ENCODE data around the gene PRKCA.
"Not testable (repeated sequence)": the region's sequence is repeated elsewhere in the genome, so short reads cannot be mapped to it uniquely, and the experiment has no call there.

The PRKCA gene

DNA sequence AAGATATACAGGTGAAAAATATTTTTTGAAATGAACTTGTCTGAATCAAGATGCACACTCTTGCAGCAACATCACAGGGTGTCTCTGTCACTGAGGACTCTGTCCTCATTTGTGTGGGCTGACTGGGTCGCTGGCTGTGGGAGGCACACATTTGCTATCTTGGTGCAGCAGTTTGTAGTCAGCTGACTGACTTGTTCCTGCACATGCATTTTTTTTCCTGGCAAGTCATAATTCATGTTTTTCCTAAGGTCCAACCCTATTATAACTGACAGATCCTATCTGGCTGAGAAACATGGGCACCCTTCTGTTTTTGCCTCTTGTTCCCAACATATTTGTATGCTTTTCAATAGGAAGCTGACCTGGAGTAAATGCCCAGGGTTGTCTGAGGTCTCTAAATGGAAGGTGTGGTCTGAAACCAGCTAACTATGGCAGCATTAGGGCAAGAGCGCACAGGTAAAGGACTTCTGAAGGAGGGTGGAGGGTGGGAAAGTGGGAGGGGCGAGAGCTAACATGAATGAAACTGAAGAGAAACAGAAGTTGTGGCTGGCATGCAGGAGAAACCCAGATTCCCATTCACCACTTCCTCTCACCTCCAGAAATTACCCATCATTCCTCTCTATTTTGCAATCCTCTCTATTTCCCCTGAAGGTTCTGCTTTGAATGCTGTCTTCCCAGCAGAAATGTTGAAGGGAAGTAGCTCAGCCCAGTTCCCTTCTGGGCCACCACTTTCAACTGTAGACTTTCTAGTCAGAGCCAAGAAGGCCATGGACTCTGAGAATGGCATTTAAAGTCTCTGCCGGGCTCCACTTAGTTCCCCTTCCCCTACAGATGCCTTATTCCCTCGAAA lies 166.1 kb downstream of the PRKCA start:
- DNase-seq: no peak

DNA sequence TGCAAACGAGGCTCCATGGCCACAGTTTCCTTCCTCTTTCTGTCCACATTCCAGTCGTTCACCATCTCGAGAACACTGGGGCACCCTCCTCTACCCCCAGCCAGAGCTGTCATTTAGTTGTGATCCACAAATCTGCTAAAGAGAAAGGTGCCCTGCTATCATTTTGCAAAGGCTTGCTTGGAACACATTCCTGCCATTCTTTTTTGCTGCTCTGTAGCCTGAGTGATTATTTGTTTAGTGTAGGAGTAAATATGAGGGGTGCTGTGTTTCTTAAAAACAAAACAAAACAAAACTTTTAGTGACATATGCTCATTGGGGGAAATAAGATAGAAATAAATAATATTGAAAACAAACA lies 166.7 kb downstream of the PRKCA start:
- no peak for DNase-seq

DNA sequence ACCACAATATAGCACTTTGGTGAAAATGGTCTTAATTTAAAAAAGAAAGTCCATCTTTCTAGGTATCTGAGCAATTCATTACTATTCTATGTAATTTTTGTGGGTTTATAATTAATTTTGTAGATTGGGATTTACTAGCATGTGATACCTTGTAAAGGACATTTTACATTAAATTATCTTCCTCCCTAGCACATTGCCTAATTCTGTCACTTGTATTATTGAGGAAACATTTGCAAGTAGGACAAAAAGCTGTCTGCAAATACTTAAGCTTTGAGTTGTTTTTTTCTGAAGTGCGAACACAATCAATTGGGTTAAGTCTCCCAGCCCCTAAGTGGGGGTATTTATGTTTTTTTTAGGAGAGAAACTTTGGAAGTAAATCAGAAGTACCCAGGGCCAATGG lies 167.0 kb downstream of the PRKCA start:
- DNase-seq: no peak

DNA sequence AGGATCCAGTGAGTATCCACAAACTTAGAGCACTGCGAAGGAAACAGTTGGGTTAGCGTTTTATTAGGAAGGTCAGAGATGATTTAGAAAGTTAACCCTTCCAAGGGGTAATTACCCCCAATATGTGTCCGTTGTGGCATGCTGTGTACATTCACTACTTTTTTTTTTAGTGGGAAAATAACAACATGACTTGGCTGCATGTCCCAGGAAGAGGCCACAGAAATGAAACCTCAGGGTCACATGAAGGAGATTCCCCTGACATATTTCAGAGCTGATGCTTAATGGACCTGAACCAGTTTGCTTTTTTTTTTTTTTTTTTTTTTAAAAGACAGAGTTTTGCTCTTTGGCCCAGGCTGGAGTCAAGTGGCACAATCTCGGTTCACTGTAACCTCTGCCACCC lies 167.5 kb downstream of the PRKCA start:
- DNase-seq: no peak

DNA sequence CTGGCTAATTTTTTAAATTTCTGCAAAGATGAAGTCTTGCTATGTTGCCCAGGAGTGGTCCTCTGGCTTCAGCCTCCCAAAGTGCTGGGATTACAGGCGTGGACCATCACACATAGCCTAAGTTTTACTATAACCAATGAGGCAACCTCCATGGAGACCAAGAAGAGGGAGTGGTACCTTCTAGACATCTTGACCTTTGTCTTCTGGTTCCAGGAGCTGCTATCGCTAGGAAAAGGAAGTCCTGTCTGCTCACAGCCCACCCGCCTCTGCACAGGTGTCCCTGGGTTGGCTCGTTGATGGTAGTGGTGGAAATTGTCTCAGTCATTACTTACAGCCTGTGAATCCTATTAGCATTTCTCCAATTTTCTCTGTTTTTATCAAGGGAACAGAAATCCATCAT lies 169.7 kb downstream of the PRKCA start:
- DNase-seq: no peak

DNA sequence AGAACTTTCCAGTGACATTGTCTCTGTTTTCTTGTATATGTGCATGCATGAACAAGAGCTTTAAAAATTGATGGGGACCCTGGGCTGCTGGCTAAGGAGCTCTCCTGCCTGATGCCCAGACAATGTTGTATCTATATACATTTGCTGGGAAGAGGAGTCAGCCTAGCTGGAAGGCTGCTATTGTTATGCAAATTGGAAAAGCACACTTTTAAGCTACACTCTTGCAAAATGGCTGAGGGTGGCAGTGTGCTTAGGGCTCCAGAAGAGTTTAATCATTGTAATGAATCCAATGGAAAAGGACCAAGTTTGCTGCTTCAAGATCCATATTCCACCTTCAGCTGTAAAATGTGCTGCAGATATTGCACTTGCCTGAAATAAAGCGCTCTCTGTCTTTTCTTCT lies 171.8 kb downstream of the PRKCA start:
- DNase-seq: no peak

DNA sequence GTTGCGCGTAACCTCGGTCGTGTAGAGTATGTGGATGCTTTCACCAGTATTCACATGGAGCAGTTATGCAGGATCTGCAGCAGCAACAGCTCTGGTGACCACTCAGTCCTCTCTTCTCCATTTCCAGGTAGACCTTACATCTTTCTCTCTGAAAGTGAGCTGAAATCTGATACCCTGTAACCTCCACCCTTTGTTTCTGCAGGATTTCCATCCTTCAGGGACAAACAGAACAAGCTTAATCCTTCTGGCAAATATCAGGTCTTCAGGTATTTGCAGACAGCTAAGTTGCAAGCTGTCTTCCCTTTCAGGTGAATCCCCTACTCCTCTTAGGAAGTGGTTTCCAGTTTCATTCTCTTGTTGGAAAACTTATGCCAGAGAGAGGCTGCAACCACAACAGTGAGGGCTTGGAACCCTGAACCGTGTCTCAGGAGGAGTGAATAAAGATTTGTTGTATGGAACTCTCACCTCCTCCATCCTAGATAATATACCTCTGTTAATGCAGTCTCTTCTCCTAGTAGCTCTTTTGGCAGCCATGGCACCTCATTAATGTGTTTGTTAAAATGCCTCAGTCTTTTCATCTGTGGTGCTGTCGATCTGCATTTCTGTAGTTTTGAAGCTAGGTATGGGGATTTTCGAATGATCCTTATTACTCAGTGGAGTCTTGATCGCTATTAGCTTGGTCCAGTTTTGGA lies 172.5 kb downstream of the PRKCA start:
- DNase-seq: no peak

DNA sequence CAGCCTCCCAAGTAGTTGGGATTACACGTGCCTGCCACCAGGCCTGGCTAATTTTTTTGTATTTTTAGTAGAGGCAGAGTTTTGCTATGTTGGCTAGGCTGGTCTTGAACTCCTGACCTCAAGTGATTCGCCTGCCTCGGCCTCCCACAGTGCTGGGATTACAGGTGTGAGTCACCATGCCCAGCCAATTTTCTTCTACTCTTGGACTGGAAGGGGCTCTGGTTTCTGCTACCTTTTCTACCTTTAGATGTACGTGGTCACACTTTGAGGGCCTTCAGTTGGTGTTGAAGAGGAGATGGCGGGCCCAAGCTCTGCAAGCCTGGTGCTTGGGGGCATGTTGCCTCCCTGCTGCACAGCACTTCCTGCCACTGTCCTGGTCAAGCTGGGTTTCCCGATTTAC lies 173.6 kb downstream of the PRKCA start:
- no peak for DNase-seq

DNA sequence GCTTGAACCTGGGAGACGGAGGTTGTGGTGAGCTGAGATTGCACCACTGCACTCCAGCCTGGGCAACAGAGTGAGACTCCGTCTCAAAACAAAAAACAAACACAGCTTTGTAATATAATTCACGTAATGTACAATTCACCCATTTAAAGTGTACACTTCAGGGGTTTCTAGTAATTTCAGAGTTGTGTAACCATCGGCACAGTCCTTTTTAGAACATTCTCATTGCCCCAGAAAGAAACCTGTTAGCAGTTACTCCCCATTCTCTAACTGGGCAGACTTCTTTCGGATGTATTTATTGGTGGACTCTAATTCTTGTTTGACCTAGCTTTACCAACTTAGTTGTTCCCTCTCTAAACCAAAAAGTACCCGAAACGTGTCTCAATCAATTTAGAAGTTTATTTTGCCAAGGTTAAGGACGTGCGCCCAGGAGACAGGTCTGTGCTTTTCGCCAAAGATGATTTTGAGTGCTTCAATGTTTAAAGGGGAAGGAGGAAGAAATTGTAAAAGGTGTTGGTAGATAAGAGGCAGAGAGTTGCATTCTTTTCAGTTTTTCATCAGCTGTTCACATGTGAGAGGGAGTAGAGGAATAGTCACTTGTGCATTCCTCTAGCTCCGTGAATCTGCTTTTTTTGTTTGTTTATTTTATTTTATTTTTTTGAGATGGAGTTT lies 175.3 kb downstream of the PRKCA start:
- DNase-seq: no peak

DNA sequence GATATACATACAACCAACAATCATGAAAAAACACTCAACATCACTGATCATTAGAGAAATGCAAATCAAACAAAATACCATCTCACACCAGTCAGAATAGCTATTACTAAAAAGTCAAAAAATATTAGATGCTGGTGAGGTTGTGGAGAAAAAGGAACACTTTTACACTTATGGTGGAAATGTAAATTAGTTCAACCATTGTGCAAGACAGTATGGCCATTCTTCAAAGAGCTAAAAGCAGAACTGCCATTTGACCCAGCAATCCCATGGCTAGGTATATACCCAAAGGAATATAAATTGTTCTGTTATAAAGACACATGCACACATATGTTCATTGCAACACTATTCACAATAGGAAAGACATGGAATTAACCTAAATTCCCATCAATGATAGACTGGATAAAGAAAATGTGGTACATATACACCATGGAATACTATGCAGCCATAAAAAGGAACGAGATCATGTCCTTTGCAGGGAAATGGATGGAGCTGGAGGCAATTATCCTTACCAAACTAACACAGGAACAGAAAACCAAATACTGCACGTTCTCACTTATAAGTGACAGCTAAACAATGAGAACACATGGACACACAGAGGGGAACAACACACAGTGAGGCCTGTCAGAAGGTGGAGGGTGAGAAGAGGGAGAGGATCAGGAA lies 176.9 kb downstream of the PRKCA start:
- DNase-seq: not testable (repeated sequence)

DNA sequence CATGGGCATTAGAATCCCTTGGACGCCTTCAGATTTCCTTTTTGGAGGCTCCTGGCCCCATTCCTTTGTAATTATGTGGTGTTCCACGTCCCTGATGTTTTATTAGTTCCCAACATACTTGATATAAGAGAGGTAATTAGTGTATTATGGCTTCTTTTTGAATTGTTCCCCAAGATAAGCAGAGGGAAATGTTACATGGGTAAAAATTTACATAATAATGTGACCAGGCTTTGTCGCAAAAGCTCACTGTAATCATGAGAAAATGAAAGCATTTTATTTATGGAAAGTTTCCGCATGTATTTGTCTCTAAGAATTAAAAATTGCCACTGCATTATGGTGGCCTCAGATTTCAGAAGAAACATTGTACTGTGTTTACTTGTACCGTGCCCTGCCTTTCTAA lies 177.8 kb downstream of the PRKCA start:
- no peak for DNase-seq

DNA sequence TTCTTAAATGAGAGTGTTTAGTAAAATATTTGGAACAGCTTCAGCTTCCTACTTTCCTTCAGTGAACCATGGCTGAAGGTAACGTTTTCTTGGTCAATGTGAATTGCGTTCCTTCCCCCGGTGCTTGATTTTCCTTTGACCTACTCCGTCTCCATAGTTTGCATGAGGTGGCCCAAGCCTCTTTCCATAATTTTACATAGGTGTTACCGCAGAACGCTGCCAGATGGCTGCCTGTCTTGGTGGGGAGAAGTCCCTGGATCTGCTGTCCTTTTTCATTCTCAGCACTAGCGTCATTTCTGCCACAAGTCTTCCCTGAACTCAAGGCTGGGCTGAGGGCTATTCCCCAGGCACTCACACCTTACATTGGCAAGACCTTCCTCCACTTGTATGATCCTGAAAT lies 178.4 kb downstream of the PRKCA start:
- no peak for DNase-seq

DNA sequence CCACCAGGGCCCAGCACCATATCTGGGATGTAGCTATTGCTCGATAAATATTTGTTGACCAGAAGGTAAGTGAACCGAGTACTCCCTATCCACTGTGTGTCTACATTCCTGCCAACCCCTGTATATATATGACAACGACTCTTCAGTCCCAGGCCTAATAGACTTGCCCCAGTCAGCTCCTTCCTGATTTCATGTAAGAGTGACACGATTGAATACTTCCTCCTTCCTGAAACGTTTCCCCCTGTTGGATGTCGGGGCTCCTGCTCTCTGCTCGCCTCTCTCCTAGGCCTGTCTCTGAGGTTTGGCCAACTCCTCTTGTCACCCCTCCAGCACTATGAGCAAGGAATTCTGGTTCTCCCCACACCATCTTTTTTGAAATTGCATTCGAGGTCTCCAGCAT lies 178.9 kb downstream of the PRKCA start:
- no peak for DNase-seq

DNA sequence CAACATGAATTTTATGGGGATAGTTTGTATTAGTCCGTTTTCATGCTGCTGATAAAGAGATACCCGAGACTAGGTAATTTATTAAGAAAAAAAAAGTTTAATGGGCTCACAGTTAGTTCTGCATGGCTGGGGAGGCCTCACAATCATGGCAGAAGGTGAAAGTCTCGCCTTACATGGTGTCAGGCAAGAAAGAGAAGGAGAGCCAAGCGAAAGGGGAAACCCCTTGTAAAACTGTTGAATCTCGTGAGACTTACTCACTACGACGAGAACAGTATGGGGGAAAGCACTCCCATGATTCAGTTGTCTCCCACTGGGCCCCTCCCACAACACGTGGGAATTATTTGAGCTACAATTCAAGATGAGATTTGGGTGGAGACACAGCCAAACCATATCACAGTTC lies 181.5 kb downstream of the PRKCA start:
- DNase-seq: no peak

DNA sequence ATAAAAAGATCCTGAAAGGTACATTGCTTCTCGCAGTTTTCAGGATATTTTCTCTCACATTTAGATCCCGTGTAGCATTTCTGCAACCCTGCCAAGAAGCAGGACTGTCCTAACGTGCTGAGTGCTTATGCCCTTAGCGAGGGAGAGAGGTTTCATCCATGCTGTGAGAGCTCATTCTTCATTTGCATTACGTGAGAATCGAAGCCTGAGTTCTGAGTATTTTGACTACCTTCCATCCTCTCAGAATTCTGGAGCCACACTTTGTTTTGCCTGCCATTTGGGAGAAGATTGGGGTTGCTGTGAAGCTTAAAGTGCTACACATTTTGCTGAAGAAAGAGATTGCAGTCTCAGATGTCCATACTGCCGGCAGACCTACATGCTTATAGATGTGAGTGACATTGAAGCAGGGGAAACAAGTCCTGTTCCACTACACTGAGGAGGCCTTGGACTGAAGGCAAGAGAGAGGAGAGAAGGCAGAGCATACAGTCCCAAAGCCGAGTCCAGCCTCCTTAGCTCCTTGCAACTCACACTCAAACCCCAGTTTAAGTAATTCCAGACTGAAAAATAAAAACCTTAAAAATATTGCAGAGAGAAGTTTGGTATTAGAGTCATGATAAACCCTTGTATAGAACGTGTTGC lies 183.0 kb downstream of the PRKCA start:
- no peak for DNase-seq

DNA sequence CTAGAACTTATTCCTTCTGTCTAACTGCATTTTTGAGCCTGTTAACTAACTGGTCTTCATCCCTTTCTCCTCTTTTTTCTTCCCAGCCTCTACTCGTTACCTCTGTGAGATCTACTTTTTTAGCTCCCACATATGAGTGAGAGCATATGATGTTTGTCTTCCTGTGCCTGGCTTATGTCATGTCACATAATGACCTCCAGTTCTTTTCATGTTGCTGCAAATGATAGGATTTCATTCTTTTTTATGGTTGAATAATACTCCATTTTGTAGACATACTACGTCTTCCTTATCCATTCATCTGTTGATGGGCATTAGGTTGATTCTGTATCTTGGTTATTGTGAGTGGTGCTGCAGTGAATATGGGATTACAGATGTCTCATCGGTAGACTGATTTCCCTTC lies 184.7 kb downstream of the PRKCA start:
- DNase-seq: no peak

DNA sequence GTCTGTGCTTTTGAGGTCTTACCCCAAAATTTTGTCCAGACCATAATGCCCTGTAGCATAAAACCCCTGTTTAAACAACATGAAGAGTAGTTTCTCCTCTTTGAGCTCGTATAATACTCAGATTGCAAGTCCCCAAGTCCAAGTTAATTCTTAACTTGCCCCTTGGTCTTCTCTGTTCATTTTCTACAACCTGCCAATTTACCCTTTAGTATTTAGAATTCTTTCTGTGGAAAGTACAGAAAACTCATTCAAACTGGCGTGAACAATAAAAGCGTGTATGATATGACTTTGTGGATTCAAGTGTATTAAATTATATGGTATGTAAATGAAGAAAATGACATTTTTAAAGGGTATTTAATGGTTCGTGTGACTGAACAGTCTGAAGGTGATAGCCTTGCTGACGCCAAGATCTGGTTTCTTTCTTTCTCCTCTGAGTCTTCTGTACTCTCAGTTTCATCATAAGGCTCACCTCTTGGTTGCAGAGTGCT lies 185.6 kb downstream of the PRKCA start:
- DNase-seq: no peak

DNA sequence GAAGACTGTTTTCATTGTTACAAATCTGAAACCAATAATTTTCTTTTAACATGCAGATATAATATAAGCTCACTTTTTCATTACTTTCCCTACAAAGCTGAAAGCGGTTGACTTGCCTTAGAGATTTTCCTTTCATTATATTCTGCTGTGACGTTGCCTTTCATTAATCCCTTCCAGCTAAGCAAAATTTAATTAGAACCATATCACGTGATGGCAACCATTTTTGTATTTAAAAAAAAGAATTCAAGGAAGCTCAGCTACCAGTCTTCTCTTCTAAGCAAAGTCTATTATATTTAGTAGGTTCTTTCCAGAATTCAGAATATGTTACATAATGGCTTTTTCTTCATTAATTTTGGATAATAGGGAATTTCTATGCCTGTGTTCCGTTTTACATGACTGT lies 186.5 kb downstream of the PRKCA start:
- DNase-seq: no peak

DNA sequence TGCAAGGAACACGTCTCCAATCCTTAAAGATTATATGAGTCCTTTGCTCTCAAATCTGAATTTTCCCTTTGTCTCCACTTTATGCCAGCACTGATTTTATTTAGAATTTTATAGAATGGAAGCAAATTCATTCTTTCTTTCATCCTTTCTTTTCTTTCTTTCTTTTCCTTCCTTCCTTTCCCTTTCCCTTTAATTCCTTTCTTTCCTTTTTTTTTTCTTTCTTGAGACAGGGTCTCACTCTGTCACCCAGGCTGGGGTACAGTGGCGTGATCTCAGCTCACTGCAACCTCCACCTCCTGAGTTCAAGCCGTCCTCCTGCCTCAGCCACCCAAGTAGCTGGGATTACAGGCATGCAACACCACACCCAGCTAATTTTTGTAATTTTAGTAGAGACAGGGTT lies 187.2 kb downstream of the PRKCA start:
- not testable (repeated sequence) for DNase-seq

DNA sequence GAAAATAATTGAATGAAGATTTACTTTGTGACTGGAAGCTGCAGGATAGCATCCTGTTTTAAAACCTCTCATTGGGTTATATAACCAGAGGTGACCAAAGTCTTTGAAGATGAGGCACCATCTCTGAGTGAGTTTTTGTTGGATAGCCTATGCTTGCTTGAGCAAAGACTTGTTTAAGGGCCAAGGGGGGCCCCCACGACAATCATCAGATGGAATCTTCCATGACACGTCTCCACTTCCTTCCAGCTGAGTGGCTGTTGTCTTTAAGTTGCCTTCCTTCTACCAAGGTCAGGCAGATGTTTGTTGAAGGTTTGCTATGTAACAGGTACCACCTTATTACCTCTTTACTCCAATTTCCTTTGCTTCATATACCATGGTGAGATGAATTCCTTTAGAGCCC lies 188.8 kb downstream of the PRKCA start:
- no peak for DNase-seq

DNA sequence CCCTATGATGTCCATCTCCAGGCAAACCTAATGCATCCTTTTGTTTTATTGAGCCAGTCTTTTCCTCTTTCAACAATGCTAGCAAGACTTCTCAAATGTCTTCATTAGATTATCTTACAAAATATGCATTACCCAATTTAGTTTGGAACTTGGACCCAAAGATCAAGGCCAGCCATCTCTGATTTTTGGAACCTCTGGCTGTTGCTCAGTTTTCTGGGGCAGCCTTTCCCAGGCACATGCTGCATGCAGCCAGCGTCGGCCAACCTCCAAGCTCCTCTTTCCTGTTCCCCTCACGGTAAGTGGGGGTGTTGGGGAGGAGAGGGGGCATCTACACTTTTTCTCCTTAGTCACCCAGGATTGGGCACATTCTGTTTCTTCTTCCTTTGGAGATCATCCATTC lies 189.3 kb downstream of the PRKCA start:
- no peak for DNase-seq

DNA sequence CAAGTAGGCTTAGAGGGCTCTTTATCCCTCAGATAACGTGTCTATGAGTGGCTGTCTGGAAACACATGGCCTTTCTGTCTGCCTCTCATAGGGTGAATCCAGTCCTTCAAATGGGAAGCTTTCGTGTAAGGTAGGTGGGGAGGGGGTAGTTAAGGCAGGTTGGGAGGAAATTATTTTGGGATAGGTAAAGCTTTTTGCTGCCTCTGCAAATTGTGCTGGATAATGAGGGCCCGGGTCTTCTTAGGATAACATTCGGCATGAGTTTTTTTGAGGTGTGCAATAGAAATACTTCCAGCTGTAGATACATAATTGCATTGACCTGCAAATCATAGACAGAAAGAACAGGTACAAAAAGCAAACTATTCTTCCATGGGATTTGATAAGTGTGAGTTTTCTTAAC lies 189.7 kb downstream of the PRKCA start:
- no peak for DNase-seq

DNA sequence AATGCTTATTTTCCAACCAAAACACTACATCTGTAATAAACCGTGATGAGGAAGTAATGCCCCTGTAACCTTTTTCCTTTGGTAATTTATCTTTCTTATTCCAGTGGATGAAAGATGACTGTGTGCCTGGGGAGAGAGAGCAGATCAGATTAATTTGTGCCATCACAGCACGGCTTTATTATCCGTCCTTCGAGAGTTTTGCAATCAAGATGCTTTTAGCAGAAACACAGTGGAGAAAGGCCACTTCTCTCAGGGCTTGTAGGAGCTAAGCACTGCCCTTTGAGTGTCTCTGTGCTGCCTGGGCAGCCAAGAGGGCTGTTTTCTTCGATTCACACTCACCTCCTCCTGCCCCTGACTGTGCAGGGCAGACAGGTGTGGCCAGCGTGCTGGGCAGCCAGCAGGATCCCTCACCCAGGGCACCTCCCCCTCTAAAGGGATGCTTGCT lies 190.2 kb downstream of the PRKCA start:
- DNase-seq: no peak

Data from NCI-H1092 (cell line).